Upper lobe of right lung (tissue), 1 donor: ENCODE measurements around the gene ZDHHC18. TPM values are rescaled to one million over a fixed set of nuclear protein-coding genes. Genes with fewer than 3 reads are reported as not detected.

ENCODE experiments used
- ATAC-seq: fragments of 200-7000 bp; cut with Tn5 transposase; one replicate; pipeline ENCODE4 v1.9.1; 2020; ENCODE audit warnings: mild to moderate bottlenecking, moderate library complexity
- DNase-seq: peaks from one replicate; pipeline ENCODE4 v3.0.0-alpha.2; 2020
- H3K27ac ChIP-seq: fragments of 200-600 bp; one replicate; pipeline ENCODE4 v1.8.0; 2022
- H3K27me3 ChIP-seq: fragments of 200-600 bp; one replicate; pipeline ENCODE4 v1.8.0; 2022; ENCODE audit warnings: mild to moderate bottlenecking
- H3K36me3 ChIP-seq: fragments of 200-600 bp; one replicate; pipeline ENCODE4 v1.8.0; 2022
- H3K4me1 ChIP-seq: fragments of 200-600 bp; one replicate; pipeline ENCODE4 v1.8.0; 2022
- H3K4me3 ChIP-seq: fragments of 200-600 bp; one replicate; pipeline ENCODE4 v1.8.0; 2022; ENCODE audit warnings: mild to moderate bottlenecking
- H3K9me3 ChIP-seq: fragments of 200-600 bp; one replicate; pipeline ENCODE4 v1.8.0; 2022
- CTCF ChIP-seq: fragments of 200-600 bp; IDR thresholded peaks from one replicate; pipeline ENCODE4 v1.8.0; 2022; ENCODE audit warnings: antibody characterized with exemption
- intact Hi-C: fragments of 100-400 bp; cut with DNase I; formaldehyde crosslinking; loops from one replicate; pipeline ENCODE4 v1.11.0; 2022
- long read RNA-seq: library from polyadenylated mRNA; unstranded; transcript quantifications from one replicate; pipeline ENCODE4 v2.0.0, GENCODE V29; 2021
- total RNA-seq: library from RNA; stranded (reverse); fragmentation: NEBNext Ultra II Directional; extraction: Animal tissue kit (Norgen Biotek cat#: 25700); gene quantifications from one replicate; pipeline ENCODE4 v1.2.1, GENCODE V29; 2021
- donor health status: DM: no; HTN: yes; CAD: no; lungs with severe emphysema.

Gene ZDHHC18
- 26.2 TPM for total RNA-seq
- long read RNA-seq, full-length matches to known transcripts, result 22 of 47 reads
- long read RNA-seq, partial matches to known transcripts, result 11 of 47 reads
- long read RNA-seq, other reads (novel, unspliced or antisense), result 14 of 47 reads

GRCh38 chr1:26826261-26827105 is at the start of gene ZDHHC18:
TSS of gene ZDHHC18 (plus strand) at chr1:26826688. CDS start at chr1:26826805, 117 bp downstream.
- Histone ChIP-seq H3K27ac (peak within 1 kb of the TSS; percentile 83), H3K27me3 (no peaks in the 10 kb centered on the region), H3K36me3 (no peaks in the 10 kb centered on the region), H3K4me1 (peaks cover 39% of the 10 kb centered on the region), H3K9me3 (no peaks in the 10 kb centered on the region), H3K4me3 (peak within 1 kb of the TSS; percentile 67)
- intact Hi-C loops, result no loop called here
- DNase-seq (peak; percentile 90), ATAC-seq (peak; percentile 94)
- peak; percentile 36 for TF ChIP-seq CTCF

GRCh38 chr1:26779098-26779668 is 47.3 kb upstream of the ZDHHC18 start:
- TF ChIP-seq CTCF, result no peak
- ATAC-seq (no peak), DNase-seq (no peak)
- Histone ChIP-seq H3K27me3 (no peaks in the 10 kb centered on the region), H3K36me3 (peaks cover 86% of the 10 kb centered on the region), H3K27ac (no peak overlapping the region), H3K4me3 (no peak overlapping the region), H3K4me1 (peaks cover 17% of the 10 kb centered on the region), H3K9me3 (no peaks in the 10 kb centered on the region)
- intact Hi-C loops, result no loop called here

GRCh38 chr1:26780344-26780957 is 46.0 kb upstream of the ZDHHC18 start:
- ATAC-seq (no peak), DNase-seq (no peak)
- Histone ChIP-seq H3K36me3 (peaks cover 74% of the 10 kb centered on the region), H3K9me3 (no peaks in the 10 kb centered on the region), H3K4me1 (peaks cover 30% of the 10 kb centered on the region), H3K27me3 (no peaks in the 10 kb centered on the region), H3K4me3 (no peak overlapping the region), H3K27ac (no peak overlapping the region)
- TF ChIP-seq CTCF, result no peak
- intact Hi-C loops, result loop anchor here (10.0 kb wide), 1 partner anchor 86 kb away; the partner anchor contains the start of gene ARID1A

GRCh38 chr1:26781206-26781825 is 45.2 kb upstream of the ZDHHC18 start:
- ATAC-seq (no peak), DNase-seq (no peak)
- intact Hi-C loops, result loop anchor here (10.0 kb wide), 1 partner anchor 87 kb away; the partner anchor contains the start of gene ARID1A
- no peak overlapping the region for H3K27ac ChIP-seq
- no peaks in the 10 kb centered on the region for H3K27me3 ChIP-seq
- no peak overlapping the region for H3K4me3 ChIP-seq
- no peak for TF ChIP-seq CTCF
- H3K4me1 ChIP-seq, result peaks cover 39% of the 10 kb centered on the region
- H3K9me3 ChIP-seq, result no peaks in the 10 kb centered on the region
- peaks cover 65% of the 10 kb centered on the region for H3K36me3 ChIP-seq

GRCh38 chr1:26782521-26783212 is 43.8 kb upstream of the ZDHHC18 start:
- Histone ChIP-seq H3K4me1 (peaks cover 45% of the 10 kb centered on the region), H3K27me3 (no peaks in the 10 kb centered on the region), H3K27ac (no peak overlapping the region), H3K9me3 (no peaks in the 10 kb centered on the region), H3K36me3 (peaks cover 52% of the 10 kb centered on the region), H3K4me3 (no peak overlapping the region)
- ATAC-seq, result no peak
- intact Hi-C loops, result loop anchor here (10.0 kb wide), 1 partner anchor 88 kb away; the partner anchor contains the start of gene ARID1A
- no peak for TF ChIP-seq CTCF
- no peak for DNase-seq
